ENCODE data around the gene ATP2A3.

ATP2A3 gene

DNA sequence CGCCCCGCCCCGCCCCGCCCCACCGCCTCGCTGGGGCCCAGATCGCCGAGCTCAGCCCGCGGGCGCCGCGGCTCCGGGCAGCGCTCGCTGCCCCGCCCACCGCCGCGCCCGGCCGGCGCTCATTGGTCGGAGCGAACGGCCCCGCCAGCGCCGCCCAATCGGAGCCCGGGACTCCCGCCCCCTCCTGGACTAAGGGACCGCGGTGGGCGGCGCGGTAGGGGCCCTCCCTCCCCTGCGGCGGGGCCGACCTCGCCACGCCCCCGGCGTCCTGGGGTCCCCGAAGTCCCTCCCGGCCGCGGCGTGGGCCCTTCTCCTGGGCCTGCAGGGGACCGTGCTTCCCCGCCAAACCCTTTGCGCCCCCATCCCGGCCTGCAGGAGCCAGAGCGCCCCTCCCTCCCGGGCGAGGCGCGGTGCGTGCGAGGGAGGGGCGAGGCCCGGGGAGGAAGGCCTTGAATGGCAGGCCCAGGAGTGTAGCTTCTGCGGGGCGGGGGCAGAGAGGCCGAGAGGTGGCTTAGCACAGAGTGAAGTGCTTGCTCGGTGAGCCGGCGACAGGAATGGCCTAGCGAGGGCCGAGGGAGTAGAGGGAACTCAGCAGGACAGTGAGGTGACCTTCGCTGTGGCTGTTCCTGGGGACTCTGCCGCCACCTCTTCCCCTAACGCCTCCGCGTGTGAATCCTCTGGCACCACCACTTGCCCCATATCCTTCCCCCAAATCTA lies 71.1 kb downstream of the ATP2A3 start, which contains the start of gene CAMKK1:
Gene CAMKK1 (minus strand): TSS at position 51 of the 717 bp plus-strand sequence. CDS start 7,366 bp downstream, outside the sequence.
- H3K36me3 Mint-ChIP-seq (ENCODE audit: low read depth), result no peaks in the 10 kb centered on the region
- peaks cover 77% of the 10 kb centered on the region for H3K4me1 Mint-ChIP-seq
- H3K9me3 Mint-ChIP-seq, result no peaks in the 10 kb centered on the region
- H3K27ac Mint-ChIP-seq, result no peak within 1 kb of the TSS
- DNase-seq, result peak; percentile 92
- H3K27me3 Mint-ChIP-seq (ENCODE audit: low read depth, poor library complexity), result peaks cover 42% of the 10 kb centered on the region
- peak within 1 kb of the TSS; percentile 78 for H3K4me3 Mint-ChIP-seq
- TF ChIP-seq, protein P1, sequence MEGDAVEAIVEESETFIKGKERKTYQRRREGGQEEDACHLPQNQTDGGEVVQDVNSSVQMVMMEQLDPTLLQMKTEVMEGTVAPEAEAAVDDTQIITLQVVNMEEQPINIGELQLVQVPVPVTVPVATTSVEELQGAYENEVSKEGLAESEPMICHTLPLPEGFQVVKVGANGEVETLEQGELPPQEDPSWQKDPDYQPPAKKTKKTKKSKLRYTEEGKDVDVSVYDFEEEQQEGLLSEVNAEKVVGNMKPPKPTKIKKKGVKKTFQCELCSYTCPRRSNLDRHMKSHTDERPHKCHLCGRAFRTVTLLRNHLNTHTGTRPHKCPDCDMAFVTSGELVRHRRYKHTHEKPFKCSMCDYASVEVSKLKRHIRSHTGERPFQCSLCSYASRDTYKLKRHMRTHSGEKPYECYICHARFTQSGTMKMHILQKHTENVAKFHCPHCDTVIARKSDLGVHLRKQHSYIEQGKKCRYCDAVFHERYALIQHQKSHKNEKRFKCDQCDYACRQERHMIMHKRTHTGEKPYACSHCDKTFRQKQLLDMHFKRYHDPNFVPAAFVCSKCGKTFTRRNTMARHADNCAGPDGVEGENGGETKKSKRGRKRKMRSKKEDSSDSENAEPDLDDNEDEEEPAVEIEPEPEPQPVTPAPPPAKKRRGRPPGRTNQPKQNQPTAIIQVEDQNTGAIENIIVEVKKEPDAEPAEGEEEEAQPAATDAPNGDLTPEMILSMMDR (IDR thresholded peaks at IDR 0.05), result no peak

- H3K4me3 Mint-ChIP-seq, result peak overlapping the region; percentile 73
- H3K4me1 Mint-ChIP-seq, result peaks cover 79% of the 10 kb centered on the region
- peak; percentile 80 for DNase-seq
- H3K27ac Mint-ChIP-seq, result no peak overlapping the region
- H3K9me3 Mint-ChIP-seq, result no peaks in the 10 kb centered on the region
- peaks cover 41% of the 10 kb centered on the region for H3K27me3 Mint-ChIP-seq (ENCODE audit: low read depth, poor library complexity)
- H3K36me3 Mint-ChIP-seq (ENCODE audit: low read depth), result no peaks in the 10 kb centered on the region
- TF ChIP-seq, protein P1 (IDR thresholded peaks at IDR 0.05), result no peak
These were observed 71.9 kb downstream of the ATP2A3 start for GRCh38 chr17:3892095-3892998.

DNA sequence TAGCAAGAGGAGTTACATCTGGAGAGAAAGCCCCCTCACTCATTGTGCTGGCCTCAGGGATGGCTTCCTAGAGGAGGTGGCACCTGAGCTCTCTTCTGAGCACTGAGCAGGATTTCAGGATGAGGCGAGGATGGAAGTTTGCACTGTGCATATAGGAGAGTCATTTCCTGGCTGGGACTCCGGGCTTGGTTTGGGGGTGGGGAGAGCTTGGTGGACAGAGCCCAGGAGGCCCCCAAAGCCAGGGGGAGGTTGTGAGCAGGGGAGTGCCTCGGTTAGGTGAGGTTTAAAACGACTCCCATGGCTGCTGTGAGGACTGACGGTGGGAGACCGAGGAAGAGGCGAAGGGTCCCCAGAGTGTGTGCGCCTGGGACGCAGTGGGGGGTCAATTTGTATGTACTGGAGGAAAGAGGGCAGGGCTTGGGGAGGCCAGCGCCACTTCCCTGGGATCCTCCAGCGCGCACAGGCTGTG lies 72.6 kb downstream of the ATP2A3 start:
- Mint-ChIP-seq H3K36me3 (ENCODE audit: low read depth) (no peaks in the 10 kb centered on the region), H3K27me3 (ENCODE audit: low read depth, poor library complexity) (peaks cover 38% of the 10 kb centered on the region), H3K27ac (no peak overlapping the region), H3K4me3 (peak overlapping the region; percentile 73), H3K9me3 (no peaks in the 10 kb centered on the region), H3K4me1 (peaks cover 79% of the 10 kb centered on the region)
- no peak for DNase-seq
- TF ChIP-seq, protein P1 (IDR thresholded peaks at IDR 0.05), result no peak

- Mint-ChIP-seq H3K27ac (no peak overlapping the region), H3K27me3 (ENCODE audit: low read depth, poor library complexity) (peaks cover 32% of the 10 kb centered on the region), H3K4me1 (peaks cover 80% of the 10 kb centered on the region), H3K36me3 (ENCODE audit: low read depth) (no peaks in the 10 kb centered on the region), H3K4me3 (peak overlapping the region; percentile 73), H3K9me3 (no peaks in the 10 kb centered on the region)
- TF ChIP-seq, protein P1 (IDR thresholded peaks at IDR 0.05), result no peak
- DNase-seq, result no peak
These were observed 73.4 kb downstream of the ATP2A3 start for GRCh38 chr17:3890878-3891219.

DNA sequence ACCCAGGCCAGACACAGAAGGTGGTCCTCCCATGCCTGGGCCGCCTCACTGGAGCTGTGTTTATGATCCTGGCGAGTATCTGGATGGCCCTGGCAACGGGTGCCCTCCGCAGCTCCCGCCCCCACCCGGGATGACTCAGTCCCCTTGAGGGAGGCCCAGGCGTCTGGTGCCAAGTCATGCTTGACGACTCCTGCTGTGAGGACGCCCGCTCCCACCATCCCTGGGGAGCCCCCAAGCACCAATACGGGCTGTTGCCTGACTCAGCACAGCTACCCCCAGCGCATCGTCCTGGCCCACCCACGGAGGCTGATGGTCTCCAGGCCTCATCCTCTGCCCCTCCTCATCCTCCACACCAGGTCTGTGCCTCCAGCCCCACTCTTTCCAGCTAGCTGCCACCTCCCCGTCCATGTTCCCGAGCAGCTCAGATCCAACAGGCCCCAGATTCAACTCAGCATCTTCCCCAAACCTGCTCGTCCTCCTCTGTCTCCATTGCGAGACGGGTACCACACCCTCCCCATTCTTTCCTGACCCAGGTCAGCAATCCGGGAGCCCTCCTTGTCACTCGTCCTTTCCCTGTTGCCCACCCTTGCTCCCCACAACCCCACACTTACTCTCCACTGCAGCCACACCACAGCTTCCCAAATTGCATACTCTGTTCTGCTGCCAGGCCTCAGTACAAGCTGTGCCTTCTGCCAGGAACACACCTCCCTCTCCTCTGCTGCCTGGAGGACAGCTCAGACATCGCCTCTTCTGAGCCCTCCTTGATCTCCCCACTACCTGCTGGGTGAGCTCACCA lies 74.0 kb downstream of the ATP2A3 start:
- Mint-ChIP-seq H3K27me3 (ENCODE audit: low read depth, poor library complexity) (peaks cover 31% of the 10 kb centered on the region), H3K4me1 (peaks cover 79% of the 10 kb centered on the region), H3K9me3 (no peaks in the 10 kb centered on the region), H3K36me3 (ENCODE audit: low read depth) (no peaks in the 10 kb centered on the region), H3K4me3 (no peak overlapping the region), H3K27ac (no peak overlapping the region)
- TF ChIP-seq, protein P1 (IDR thresholded peaks at IDR 0.05), result no peak
- peak; percentile 54 for DNase-seq
